ENCODE results near the gene ESRRG.

Gene ESRRG

GRCh38 chr1:216626394-216627067 lies 96.7 kb downstream of the ESRRG start:
- DNase-seq: no peak

DNA sequence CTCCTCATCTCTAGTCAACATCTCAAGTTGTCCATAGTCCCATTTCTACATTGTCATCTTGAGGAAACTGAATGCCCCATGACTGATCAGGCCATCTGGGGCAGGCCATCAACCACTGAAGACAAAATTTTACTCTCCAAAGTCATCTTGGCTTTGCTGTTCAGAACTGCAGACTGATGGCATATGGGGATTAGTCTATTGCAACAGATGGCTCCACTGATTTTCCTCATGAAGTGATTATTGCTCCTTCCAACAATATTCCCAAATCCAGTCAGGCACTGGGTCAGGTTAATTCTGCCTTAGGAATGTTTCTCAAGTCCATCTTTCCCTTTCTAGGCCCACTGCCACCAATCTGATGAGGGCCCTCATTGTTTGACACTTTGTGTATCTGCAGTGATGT lies 101.7 kb downstream of the ESRRG start:
- DNase-seq: no peak

GRCh38 chr1:216617081-216617875 lies 106.0 kb downstream of the ESRRG start:
- DNase-seq: no peak

DNA sequence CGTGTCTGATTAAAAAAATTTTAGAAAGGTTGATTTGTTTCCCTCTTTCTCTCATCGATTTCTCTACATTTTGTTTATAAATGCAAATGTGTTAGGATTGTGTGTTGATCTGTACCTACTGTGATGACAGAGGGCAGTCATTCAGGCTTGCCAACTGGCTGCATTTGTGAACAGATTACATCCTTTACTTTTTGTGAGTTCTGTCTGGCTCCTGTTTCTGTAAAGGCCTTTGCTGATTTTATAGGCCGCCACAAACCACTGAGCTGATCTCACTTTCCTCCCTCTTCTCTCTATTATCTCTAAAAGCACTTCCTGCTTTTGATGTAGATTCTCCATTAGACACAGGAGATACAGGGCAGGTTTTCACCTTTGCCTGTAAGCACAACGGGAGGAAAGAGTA lies 106.8 kb downstream of the ESRRG start:
- DNase-seq: no peak

GRCh38 chr1:216614011-216614934 lies 109.0 kb downstream of the ESRRG start:
- DNase-seq: no peak

- DNase-seq: no peak
Measured at GRCh38 chr1:216612291-216612690, 110.9 kb downstream of the ESRRG start.

DNA sequence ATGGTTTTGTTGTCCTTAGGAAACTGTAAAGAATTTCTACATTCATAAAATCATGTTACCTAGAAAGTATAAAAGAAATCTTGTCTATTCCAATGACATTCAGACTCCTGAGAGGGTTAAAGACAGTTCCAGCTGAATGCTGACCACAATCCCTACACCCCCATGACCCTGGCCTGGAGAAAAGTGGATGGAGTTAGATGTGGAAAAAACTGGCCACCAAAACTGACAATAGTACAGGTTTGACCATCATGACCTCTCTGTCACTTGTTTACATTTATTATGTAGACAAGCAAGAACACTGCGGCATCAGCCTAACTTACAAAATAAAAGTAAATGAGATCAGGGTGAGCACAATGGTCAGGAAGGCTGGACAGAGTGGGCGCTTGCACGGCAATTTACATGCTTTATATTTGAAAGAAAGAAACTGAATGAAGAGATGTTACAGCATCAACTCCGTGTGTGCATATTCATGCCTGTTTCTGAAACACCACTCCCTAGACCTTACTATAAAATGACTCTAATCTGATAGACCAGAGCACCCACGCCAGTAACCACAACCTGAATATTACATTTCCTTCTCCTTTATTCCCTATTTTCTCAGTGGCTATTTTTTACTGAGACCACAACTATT lies 116.0 kb downstream of the ESRRG start:
- no peak for DNase-seq

DNA sequence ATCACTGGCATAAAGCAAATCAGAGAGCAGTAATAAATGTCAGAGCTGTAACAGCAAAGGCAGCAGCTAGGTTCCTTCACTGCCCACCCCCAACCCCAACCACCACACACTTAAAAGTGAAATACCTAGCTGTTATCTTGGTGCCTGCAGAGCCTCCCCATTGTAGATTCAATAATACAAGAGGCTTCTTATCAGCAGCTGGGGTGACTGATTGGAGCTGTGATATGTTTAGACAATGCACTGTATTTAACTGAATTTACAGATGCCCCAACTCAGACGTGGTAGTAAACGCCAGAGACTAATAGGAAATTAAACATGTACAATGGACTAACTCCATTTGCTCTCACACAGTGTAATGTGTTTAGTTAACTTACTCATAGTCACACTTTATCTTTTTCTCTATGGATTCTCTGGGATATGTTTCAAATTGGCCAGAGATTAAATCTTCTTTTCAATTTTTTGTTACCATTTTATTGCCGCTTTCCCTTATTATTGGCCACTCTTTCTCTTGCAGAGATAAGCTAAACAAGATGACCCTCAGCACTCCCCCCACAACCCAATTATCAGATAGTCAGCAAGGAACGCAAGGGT lies 117.1 kb downstream of the ESRRG start:
- DNase-seq: no peak

DNA sequence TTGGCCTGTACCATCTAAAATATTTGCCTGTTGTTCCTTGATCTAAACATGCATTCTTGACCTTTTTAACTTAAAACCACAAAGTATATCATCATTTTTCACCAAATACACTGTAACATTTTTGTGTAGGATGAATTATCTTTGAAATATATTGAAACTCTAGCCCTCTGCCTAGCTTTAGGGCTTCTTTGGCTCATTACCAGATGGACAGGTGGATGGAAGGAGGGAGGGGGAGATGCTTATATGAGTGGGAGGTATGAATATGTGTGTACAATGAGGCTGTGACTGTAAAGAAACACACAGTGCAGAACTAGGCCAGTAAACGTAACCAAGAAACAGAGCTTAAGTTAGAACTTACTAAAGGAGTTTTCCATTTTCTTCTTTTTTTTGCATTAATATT lies 118.5 kb downstream of the ESRRG start:
- DNase-seq: no peak

- peak; percentile 74 for DNase-seq
Measured at GRCh38 chr1:216600730-216601609, 122.3 kb downstream of the ESRRG start.

DNA sequence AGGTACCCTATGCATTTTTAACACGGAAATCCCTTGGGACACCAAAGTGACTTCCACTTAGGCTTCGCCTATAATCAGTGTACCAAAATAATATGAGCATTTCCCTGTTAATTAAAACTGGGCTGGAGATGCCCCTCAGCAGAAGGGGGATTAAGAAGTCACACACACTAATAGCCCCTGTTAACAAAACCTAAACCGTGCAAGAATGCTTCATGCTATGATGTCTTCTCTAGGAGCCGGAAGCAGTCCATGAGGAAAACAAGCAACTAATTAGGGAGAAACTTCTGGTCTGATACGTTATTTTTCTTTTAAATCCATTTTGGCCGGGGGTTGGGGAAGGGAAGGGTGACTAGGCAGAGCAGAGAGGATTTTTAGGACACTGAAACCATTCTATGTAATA lies 123.4 kb downstream of the ESRRG start:
- DNase-seq: no peak

DNA sequence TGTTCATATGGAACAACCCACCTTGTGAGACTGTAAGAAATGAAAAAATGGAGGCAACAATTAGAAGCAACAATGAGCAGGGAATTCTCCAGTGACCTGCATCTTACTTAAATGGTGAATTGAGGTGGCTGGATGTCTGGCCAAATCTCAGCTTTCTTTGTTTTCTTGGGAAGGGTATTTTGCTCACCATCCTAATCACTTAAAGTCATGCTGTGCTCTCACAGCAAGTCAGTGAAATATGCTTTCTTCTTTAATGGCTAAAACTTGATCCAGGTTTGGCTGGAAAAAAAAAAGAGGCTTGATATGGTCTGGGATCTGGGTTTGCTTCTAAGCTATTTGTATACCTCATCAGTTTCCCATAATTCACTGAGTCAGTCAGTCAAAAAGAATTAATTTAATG lies 124.8 kb downstream of the ESRRG start:
- DNase-seq: no peak

DNA sequence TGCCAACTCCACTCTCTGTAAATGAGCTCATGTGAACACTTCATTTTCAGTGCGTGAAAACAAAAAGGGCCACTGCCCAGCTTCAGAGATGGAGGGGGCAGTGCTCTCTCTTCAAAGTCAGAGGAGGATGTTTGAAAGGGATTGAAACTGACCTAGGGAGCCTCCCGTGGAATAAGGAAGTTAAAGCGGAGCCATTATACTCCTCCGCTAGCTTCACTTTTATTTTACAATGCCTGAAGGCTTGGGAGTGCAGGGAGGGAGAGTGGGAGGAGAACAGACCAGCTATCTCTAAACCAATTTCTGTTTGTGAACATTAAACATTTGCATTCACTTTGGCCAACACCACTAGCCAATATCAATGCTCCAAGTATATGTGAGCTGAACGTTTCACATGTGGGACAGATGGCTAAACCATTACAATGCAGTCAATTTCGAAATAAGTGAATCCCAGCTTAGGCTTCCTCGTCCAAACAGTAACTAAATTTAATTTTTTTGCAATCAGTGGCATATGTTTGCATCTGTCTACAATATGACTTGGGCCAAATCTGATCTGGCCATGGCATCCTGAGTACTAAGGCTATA lies 126.9 kb downstream of the ESRRG start:
- DNase-seq: no peak

DNA sequence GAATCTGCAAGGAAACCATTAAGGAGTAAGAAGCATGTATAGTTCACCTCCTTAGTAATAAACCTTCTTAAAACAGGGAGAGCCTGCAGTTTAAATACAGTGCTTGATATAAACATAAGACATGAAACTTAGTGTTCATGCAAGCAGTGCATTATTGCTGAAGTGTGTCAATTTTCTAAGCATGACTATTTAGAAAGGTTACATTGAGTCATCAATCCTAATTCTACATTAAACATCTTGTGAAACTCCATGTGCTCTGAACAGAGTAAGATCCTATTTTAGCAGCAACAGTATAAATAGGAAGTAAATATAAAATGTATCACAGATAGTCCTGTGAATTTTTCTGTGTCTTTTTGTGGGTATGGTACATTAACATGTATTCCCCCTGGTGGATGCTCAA lies 135.5 kb downstream of the ESRRG start:
- DNase-seq: no peak

- no peak for DNase-seq
Measured at GRCh38 chr1:216582151-216582550, 141.1 kb downstream of the ESRRG start.

GRCh38 chr1:216580538-216581057 lies 142.6 kb downstream of the ESRRG start:
- DNase-seq: no peak

DNA sequence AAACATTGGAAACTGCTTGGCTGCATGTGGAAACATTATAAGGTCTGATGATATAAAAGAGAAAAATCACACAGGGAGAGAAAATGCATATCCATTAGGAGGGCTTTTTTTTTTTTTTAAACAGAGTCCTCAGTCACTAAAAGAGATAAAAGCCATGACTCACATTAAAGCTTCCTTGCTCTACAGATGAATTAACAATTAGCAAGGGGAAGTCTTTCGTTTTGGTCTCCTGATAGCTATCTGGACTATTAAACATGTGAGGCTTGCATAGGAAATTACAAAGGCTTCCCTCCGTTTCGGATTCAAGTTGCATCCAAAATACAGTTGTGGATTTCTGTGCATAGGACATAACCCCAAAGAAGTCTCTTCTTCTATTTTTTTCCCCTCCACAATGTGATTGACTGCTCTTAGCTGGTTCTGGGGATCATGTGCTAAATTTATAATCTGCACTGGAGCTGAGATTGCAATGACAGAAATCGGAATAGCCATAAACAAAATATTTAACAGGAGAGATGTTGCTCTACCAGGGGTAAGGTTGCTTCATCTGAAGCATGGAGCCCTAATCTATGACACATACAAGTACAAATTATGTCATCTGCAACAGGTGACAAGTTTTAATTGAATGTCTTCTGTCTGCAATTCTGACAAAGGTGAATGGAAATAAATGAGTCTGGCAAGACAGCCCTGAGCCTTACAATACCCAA lies 146.8 kb downstream of the ESRRG start:
- DNase-seq: no peak

DNA sequence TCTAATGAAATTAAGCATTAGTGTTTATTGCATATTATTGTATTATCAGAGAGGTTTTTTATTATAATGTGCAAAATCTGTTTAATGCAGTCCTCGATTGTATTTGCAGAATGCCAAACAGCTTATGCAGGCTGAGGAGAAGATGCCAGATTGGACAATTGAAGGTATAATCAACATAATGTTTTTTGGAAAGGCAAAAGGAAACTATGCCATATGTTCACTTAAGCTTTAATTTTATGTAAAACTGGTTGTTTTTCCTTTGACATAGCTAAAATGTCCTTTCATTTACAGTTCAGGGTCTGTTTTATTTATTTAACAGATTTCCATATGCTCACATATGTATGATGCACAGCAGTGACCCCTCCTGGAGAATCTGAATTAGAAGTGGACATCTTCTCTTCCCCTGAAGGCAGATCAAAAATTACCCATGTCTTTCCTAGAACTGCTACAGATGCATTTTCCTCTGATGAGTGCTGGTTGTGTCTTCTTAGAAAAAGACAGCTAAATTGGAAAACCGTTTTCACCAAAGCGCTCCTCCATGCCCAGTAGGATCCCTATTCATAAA lies 156.5 kb downstream of the ESRRG start:
- DNase-seq: peak; percentile 37

GRCh38 chr1:216563087-216563486 lies 160.1 kb downstream of the ESRRG start:
- no peak for DNase-seq

DNA sequence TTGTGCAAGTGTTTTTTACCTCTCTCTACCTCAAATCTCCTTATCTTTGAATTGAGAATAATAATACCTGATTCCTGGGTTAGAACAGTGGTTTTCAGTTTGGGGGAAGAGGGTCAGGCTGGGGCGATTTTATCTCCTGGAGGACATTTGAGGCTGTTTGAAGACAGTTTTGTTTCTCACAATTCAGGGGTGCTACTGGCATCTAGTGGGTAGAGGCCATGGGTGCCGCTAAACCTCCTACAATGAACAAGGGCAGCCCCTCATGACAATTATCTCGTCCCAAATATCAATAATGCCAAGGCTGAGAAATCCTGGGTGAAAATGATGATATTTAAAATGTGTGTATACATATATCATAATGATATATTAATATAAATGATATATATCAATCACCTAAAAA lies 160.8 kb downstream of the ESRRG start:
- peak; percentile 3 for DNase-seq

Data from fibroblast of upper back skin (primary cell).